Psoas muscle (tissue), 8 donors: ENCODE results near the gene ZNF275. TPM values are rescaled to one million over a fixed set of nuclear protein-coding genes. Genes with fewer than 3 reads are reported as not detected.

Experiments
- ATAC-seq, 4 donors: fragments of 200-7000 bp; cut with Tn5 transposase; one replicate each; pipeline ENCODE4 v1.9.1; 2020; ENCODE audit warnings: moderate library complexity in 3 of 4, mild to moderate bottlenecking in 2 of 4
- DNase-seq, 2 donors: peaks; one replicate each; pipeline ENCODE4 v3.0.0-alpha.2; 2020
- H3K27ac ChIP-seq: fragments of 200-600 bp; one replicate; pipeline ENCODE4 v1.8.0; 2022
- H3K27me3 ChIP-seq, 3 donors: fragments of 200-600 bp in 1 of 3; one replicate each; pipeline versions ENCODE4 v1.6.1 to v1.8.0; 2013 to 2022; ENCODE audit warnings: low read length in 2 of 3, mild to moderate bottlenecking in 2 of 3, moderate library complexity in 1 of 3; ENCODE audit not compliant: insufficient read depth in 3 of 3
- H3K36me3 ChIP-seq, 2 donors: fragments of 200-600 bp in 1 of 2; one replicate each; pipeline versions ENCODE4 v1.6.1 to v1.8.0; 2013 to 2022; ENCODE audit warnings: low read depth in 1 of 2, mild to moderate bottlenecking in 1 of 2, moderate library complexity in 1 of 2; ENCODE audit not compliant: insufficient read depth in 1 of 2
- H3K4me1 ChIP-seq: fragments of 200-600 bp; one replicate; pipeline ENCODE4 v1.8.0; 2022
- H3K4me3 ChIP-seq: fragments of 200-600 bp; one replicate; pipeline ENCODE4 v1.8.0; 2022; ENCODE audit warnings: mild to moderate bottlenecking
- H3K9me3 ChIP-seq: fragments of 200-600 bp; one replicate; pipeline ENCODE4 v1.8.0; 2022
- WGBS, 3 donors: extraction: QIAGEN DNeasy Blood & Tissue Kit; methylation state at CpG; one replicate each; pipeline versions ENCODE4 v1.1.6 to v1.1.7; 2013; 5-methylcytosine and 5-hydroxymethylcytosine counted together
- intact Hi-C, 2 donors: fragments of 100-400 bp; cut with DNase I; formaldehyde crosslinking; loops; one replicate each; pipeline versions ENCODE4 v1.11.0 to v1.14.2; 2022
- polyA plus RNA-seq, 3 donors: library from polyadenylated mRNA; stranded (reverse); fragments of 200-250 nt; gene quantifications; one replicate each; pipeline ENCODE4 v1.2.3, GENCODE V29; 2013
- total RNA-seq, 4 donors: library from RNA; stranded (reverse); fragmentation: NEBNext Ultra II Directional in 2 of 4; extraction: Animal tissue kit (Norgen Biotek cat#: 25700) in 2 of 4; gene quantifications; one replicate each; pipeline versions ENCODE4 v1.2.1 to v1.2.4, GENCODE V29; 2021 to 2023
- TF ChIP-seq, protein P1 (sequence below): fragments of 200-600 bp; IDR thresholded peaks from one replicate; pipeline ENCODE4 v1.8.0; 2022; ENCODE audit warnings: antibody characterized with exemption
- donor health status: healthy with polysubstance abuse.
- donor health status: DM: no; HTN: no; CAD: no; lungs with moderate emphysema.
- donor health status: Bipolar disorder and iron deficiency.
- donor health status: healthy.
- donor health status: DM: yes; HTN: yes; CAD: no.
- donor health status: DM: no; HTN: no; CAD: no.
- donor health status: DM: no; HTN: no; CAD: no.
- donor health status: DM: yes; HTN: yes; CAD: no.

The ZNF275 gene
- total and polyA plus RNA-seq, 7 donors: 2.4 to 7.7 (median 5.5) TPM

DNA sequence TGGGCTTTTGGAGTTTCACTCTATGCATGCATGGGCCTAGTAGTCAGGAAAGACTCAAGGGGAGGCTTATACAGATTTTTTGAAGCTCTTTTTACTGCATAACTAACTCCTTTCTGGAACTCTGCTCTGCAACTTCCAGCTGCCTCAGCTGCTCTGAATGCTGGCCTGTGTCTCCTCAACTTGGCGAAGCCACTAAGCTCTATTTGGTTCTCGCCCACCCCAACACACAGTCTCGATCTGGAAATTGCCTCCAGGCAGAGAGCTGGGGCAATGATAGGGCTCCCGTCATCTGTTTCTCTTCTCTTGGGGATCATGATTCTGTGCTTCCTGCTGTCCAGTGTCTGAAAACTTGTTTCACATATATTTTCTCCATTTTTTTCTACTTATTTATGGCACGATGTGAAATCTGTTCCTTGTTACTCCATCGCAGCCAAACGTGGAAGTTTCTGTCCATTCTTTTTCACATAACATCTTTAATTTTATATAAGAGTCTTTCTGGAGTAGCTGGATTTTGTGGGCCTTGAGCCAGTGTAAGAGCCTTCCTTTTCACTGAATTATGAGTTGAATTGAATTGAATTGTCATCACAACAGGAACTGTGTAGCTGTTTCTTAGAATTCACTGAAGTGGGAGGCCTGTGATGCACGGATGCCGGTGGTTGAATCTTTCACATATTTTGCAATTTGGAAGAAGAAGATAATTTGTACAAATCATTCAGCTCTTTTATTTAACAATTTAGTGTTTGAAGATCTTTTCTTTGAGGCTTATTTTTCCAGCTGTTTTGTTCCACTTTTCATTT, 9.0 kb downstream of the ZNF275 start:
- peaks cover under 1% of the 10 kb centered on the region for H3K4me1 ChIP-seq
- no peaks in the 10 kb centered on the region for H3K9me3 ChIP-seq
- peaks cover 5 to 21% of the 10 kb centered on the region in 2 donors for H3K36me3 ChIP-seq
- no peaks in the 10 kb centered on the region for H3K27me3 ChIP-seq
- no peak overlapping the region for H3K4me3 ChIP-seq
- 56 to 70% (median 64%) methylated on average over 9 of the region's 9 CpGs for WGBS, 3 donors
- H3K27ac ChIP-seq: no peak overlapping the region
- intact Hi-C loops: no loop called here
- TF ChIP-seq, protein P1, sequence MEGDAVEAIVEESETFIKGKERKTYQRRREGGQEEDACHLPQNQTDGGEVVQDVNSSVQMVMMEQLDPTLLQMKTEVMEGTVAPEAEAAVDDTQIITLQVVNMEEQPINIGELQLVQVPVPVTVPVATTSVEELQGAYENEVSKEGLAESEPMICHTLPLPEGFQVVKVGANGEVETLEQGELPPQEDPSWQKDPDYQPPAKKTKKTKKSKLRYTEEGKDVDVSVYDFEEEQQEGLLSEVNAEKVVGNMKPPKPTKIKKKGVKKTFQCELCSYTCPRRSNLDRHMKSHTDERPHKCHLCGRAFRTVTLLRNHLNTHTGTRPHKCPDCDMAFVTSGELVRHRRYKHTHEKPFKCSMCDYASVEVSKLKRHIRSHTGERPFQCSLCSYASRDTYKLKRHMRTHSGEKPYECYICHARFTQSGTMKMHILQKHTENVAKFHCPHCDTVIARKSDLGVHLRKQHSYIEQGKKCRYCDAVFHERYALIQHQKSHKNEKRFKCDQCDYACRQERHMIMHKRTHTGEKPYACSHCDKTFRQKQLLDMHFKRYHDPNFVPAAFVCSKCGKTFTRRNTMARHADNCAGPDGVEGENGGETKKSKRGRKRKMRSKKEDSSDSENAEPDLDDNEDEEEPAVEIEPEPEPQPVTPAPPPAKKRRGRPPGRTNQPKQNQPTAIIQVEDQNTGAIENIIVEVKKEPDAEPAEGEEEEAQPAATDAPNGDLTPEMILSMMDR: no peak
- no peak for ATAC-seq
- no peak for DNase-seq

DNA sequence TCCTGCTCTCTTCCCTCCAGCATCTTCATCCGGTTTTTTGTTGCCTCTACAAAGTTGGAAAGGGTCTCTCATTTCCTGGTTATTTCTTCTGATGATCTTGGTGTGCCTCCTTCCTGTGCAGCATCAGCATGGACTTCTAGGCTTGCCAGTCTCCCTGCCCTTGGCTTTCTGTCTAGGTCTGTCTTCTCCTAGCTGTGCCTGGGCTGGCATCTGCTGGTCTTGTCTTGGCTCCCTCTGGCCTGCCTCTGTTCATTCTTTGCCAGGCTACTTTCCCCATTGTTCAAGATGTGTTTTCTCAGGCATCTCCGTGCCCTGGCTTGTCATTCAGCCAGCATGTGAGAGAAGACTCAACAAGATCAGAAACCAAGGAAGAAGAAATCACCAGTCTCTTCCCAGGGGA, 9.7 kb downstream of the ZNF275 start:
- no peak overlapping the region for H3K4me3 ChIP-seq
- 56 to 89% (median 62%) methylated on average over 2 of the region's 2 CpGs for WGBS, 3 donors
- H3K36me3 ChIP-seq: peaks cover 5 to 26% of the 10 kb centered on the region in 2 donors
- TF ChIP-seq, protein P1: no peak
- H3K27ac ChIP-seq: no peak overlapping the region
- intact Hi-C loops: no loop called here
- H3K4me1 ChIP-seq: no peaks in the 10 kb centered on the region
- no peaks in the 10 kb centered on the region for H3K9me3 ChIP-seq
- H3K27me3 ChIP-seq: no peaks in the 10 kb centered on the region
- DNase-seq (no peak), ATAC-seq (no peak)

DNA sequence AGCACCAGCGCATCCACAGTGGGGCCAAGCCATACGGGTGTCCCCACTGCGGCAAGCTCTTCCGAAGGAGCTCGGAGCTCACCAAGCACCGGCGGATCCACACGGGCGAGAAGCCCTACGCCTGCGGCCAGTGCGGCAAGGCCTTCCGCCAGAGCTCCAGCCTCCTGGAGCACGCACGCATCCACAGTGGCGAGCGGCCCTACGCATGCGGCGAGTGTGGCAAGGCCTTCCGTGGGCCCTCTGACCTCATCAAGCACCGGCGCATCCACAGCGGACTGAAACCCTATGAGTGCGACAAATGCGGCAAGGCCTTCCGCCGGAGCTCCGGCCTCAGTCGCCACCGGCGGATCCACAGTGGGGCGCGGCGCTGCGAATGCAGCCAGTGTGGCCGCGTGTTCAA, 13.6 kb downstream of the ZNF275 start:
- Histone ChIP-seq H3K27ac (no peak overlapping the region), H3K4me1 (no peaks in the 10 kb centered on the region), H3K36me3 (peaks cover 5 to 31% of the 10 kb centered on the region in 2 donors), H3K9me3 (no peaks in the 10 kb centered on the region), H3K4me3 (no peak overlapping the region), H3K27me3 (peaks cover 0 to 4% (median 0%) of the 10 kb centered on the region in 3 donors)
- intact Hi-C loops: no loop called here
- TF ChIP-seq, protein P1: no peak
- no peak for ATAC-seq
- no peak for DNase-seq
- WGBS, 3 donors: 95 to 99% (median 96%) methylated on average over 27 to 38 of the region's 38 CpGs

DNA sequence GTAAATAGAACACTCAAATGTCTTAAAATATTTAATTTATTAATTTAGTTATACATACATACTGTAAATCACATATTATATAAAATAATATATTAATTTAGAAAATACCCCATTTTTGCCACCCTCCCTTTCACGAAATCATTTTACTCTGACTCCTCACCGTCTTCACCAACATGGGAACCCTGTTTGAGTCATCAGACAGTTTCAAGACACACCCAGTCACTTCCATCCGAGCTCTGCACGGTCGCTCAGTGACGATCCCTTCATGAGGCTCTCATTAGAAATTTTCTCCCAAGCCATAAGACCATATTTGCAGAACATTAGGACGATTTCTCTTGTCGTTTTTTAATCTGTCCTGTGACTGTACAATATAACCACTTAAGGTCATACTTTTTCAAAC, 14.5 kb downstream of the ZNF275 start:
- intact Hi-C loops: no loop called here
- H3K27ac ChIP-seq: no peak overlapping the region
- H3K9me3 ChIP-seq: no peaks in the 10 kb centered on the region
- peaks cover 0 to 4% (median 0%) of the 10 kb centered on the region in 3 donors for H3K27me3 ChIP-seq
- ATAC-seq: no peak
- H3K4me3 ChIP-seq: no peak overlapping the region
- DNase-seq: no peak
- peaks cover 5 to 31% of the 10 kb centered on the region in 2 donors for H3K36me3 ChIP-seq
- no peaks in the 10 kb centered on the region for H3K4me1 ChIP-seq
- 86 to 95% (median 92%) methylated on average over 8 of the region's 8 CpGs for WGBS, 3 donors
- TF ChIP-seq, protein P1: no peak
